CD14-positive monocyte (primary cell): ENCODE data around the gene PHC3. TPM values are rescaled to one million over a fixed set of nuclear protein-coding genes. Genes with fewer than 3 reads are reported as not detected.
A peak's percentile ranks its signal among the peaks of the same experiment; 100 is the strongest.

ENCODE experiments used
- DNase-seq, 3 donors: peaks; one replicate each; pipeline ENCODE4 v3.0.0-alpha.2; 2011 to 2022
- H2AFZ ChIP-seq: 2 replicates; pipeline ENCODE4 v1.6.0; 2012; ENCODE audit warnings: mild to moderate bottlenecking, low read depth, low read length, inconsistent platforms; ENCODE audit not compliant: insufficient read depth, poor library complexity, severe bottlenecking
- H3K27ac ChIP-seq, 2 donors: 1 replicate in 1 of 2; 2 replicates in 1 of 2; pipeline ENCODE4 v1.5.1; 2012 to 2013; ENCODE audit warnings: low read length in 2 of 2, control low read depth in 1 of 2, inconsistent platforms in 1 of 2, low read depth in 1 of 2, mild to moderate bottlenecking in 1 of 2
- H3K27me3 ChIP-seq, 2 donors: one replicate each; pipeline versions ENCODE4 v1.6.0 to v1.6.1; 2011 to 2013; ENCODE audit warnings: low read length in 2 of 2; ENCODE audit not compliant: control insufficient read depth in 2 of 2, insufficient read depth in 2 of 2
- H3K36me3 ChIP-seq, 2 donors: replicated peaks in 1 of 2; 1 replicate in 1 of 2; 2 replicates in 1 of 2; pipeline versions ENCODE4 v1.5.1 to v1.6.1; 2012 to 2013; ENCODE audit warnings: low read length in 2 of 2, control low read depth in 1 of 2, inconsistent platforms in 1 of 2, mild to moderate bottlenecking in 1 of 2; ENCODE audit not compliant: insufficient read depth in 2 of 2, control insufficient read depth in 1 of 2
- H3K4me1 ChIP-seq, 2 donors: 1 replicate in 1 of 2; 2 replicates in 1 of 2; pipeline versions ENCODE4 v1.5.1 to v1.6.1; 2012 to 2013; ENCODE audit warnings: low read length in 2 of 2, control low read depth in 1 of 2, inconsistent platforms in 1 of 2, mild to moderate bottlenecking in 1 of 2, moderate library complexity in 1 of 2; ENCODE audit not compliant: insufficient read depth in 2 of 2, control insufficient read depth in 1 of 2
- H3K4me2 ChIP-seq: replicated peaks from 2 replicates; pipeline ENCODE3; 2012; ENCODE audit warnings: low read length, moderate library complexity, mild to moderate bottlenecking; ENCODE audit not compliant: poor library complexity, severe bottlenecking; ENCODE audit errors: extremely low read depth
- H3K4me3 ChIP-seq, 3 experiments: fragments of 200-600 bp in 1 of 3; sonication (generic) in 1 of 3; replicated peaks in 1 of 3; 1 replicate in 2 of 3; 2 replicates in 1 of 3; pipeline ENCODE4 v1.5.1; 2011 to 2013; ENCODE audit warnings: low read length in 3 of 3, mild to moderate bottlenecking in 3 of 3, control low read depth in 2 of 3, low read depth in 2 of 3, inconsistent platforms in 1 of 3, moderate library complexity in 1 of 3
- H3K79me2 ChIP-seq: 2 replicates; pipeline ENCODE4 v1.6.0; 2012; ENCODE audit warnings: mild to moderate bottlenecking, control low read depth, inconsistent platforms, low read length, moderate library complexity; ENCODE audit not compliant: insufficient read depth
- H3K9ac ChIP-seq: 2 replicates; pipeline ENCODE4 v1.6.0; 2017; ENCODE audit warnings: low read length, mild to moderate bottlenecking; ENCODE audit not compliant: insufficient read depth, poor library complexity, severe bottlenecking
- H3K9me3 ChIP-seq, 2 donors: replicated peaks in 1 of 2; 1 replicate in 1 of 2; 2 replicates in 1 of 2; pipeline versions ENCODE4 v1.5.1 to v1.6.1; 2012 to 2013; ENCODE audit warnings: low read length in 2 of 2, control low read depth in 1 of 2; ENCODE audit not compliant: control insufficient read depth in 1 of 2, insufficient read depth in 1 of 2
- H4K20me1 ChIP-seq: 2 replicates; pipeline ENCODE4 v1.6.0; 2012; ENCODE audit warnings: mild to moderate bottlenecking, low read length, control low read depth, moderate library complexity; ENCODE audit not compliant: insufficient read depth
- H3K27ac Mint-ChIP-seq, 7 donors: one replicate each; pipeline ENCODE4 v1.8.0; 2020; ENCODE audit warnings: mild to moderate bottlenecking in 7 of 7, mixed read lengths in 7 of 7, moderate library complexity in 6 of 7, inconsistent platforms in 2 of 7
- H3K27me3 Mint-ChIP-seq, 3 donors: one replicate each; pipeline ENCODE4 v1.8.0; 2021 to 2022; ENCODE audit warnings: low read depth in 3 of 3, mild to moderate bottlenecking in 3 of 3, mixed read lengths in 3 of 3, moderate library complexity in 3 of 3, inconsistent platforms in 1 of 3
- H3K36me3 Mint-ChIP-seq, 2 donors: one replicate each; pipeline ENCODE4 v1.8.0; 2020; ENCODE audit warnings: mixed read lengths in 2 of 2, inconsistent platforms in 1 of 2, mild to moderate bottlenecking in 1 of 2
- H3K4me1 Mint-ChIP-seq: one replicate; pipeline ENCODE4 v1.8.0; 2020; ENCODE audit warnings: mild to moderate bottlenecking, mixed read lengths
- H3K4me3 Mint-ChIP-seq, 2 donors: one replicate each; pipeline ENCODE4 v1.8.0; 2020; ENCODE audit warnings: mild to moderate bottlenecking in 2 of 2, mixed read lengths in 2 of 2, moderate library complexity in 1 of 2
- H3K9me3 Mint-ChIP-seq, 7 donors: one replicate each; pipeline ENCODE4 v1.8.0; 2020 to 2022; ENCODE audit warnings: mixed read lengths in 7 of 7, mild to moderate bottlenecking in 6 of 7, moderate library complexity in 6 of 7, inconsistent platforms in 2 of 7
- WGBS: methylation state at CpG from one replicate; pipeline ENCODE4 v1.1.5; 2013; ENCODE audit warnings: missing lambda C conversion rate; ENCODE audit not compliant: insufficient coverage; 5-methylcytosine and 5-hydroxymethylcytosine counted together
- intact Hi-C, 2 donors: fragments of 100-400 bp; cut with micrococcal nuclease; formaldehyde crosslinking; loops; one replicate each; pipeline versions ENCODE4 v1.15.0 to v1.15.1; 2023
- polyA minus RNA-seq: library from RNA; depleted of rRNA, polyadenylated mRNA; stranded (reverse); fragments of >200 nt; gene quantifications from 2 replicates; pipeline ENCODE4 v1.2.3, GENCODE V29; 2012
- polyA plus RNA-seq, 3 donors: library from polyadenylated mRNA; depleted of rRNA in 1 of 3; unstranded in 2 of 3; stranded (reverse) in 1 of 3; fragments of 300-500 nt in 2 of 3; fragments of >200 nt in 1 of 3; fragmentation: Illumina TruSeq in 2 of 3; gene quantifications; 1 replicate in 2 of 3; 2 replicates in 1 of 3; pipeline ENCODE4 v1.2.3, GENCODE V29; 2012 to 2021
- total RNA-seq, 12 experiments: library from RNA in 1 of 12; stranded (reverse) in 1 of 12; fragments of 120-200 nt in 1 of 12; gene quantifications; one replicate each; pipeline ENCODE4 v1.2.4 and lab custom pipeline; 2013 to 2026; ENCODE audit warnings: mixed read lengths in 6 of 12, inconsistent platforms in 1 of 12
- TF ChIP-seq, protein P1 (sequence below): fragments of 200-600 bp; IDR thresholded peaks from one replicate; pipeline ENCODE4 v1.8.0; 2022; ENCODE audit warnings: antibody characterized with exemption, mild to moderate bottlenecking

The PHC3 gene, protein sequence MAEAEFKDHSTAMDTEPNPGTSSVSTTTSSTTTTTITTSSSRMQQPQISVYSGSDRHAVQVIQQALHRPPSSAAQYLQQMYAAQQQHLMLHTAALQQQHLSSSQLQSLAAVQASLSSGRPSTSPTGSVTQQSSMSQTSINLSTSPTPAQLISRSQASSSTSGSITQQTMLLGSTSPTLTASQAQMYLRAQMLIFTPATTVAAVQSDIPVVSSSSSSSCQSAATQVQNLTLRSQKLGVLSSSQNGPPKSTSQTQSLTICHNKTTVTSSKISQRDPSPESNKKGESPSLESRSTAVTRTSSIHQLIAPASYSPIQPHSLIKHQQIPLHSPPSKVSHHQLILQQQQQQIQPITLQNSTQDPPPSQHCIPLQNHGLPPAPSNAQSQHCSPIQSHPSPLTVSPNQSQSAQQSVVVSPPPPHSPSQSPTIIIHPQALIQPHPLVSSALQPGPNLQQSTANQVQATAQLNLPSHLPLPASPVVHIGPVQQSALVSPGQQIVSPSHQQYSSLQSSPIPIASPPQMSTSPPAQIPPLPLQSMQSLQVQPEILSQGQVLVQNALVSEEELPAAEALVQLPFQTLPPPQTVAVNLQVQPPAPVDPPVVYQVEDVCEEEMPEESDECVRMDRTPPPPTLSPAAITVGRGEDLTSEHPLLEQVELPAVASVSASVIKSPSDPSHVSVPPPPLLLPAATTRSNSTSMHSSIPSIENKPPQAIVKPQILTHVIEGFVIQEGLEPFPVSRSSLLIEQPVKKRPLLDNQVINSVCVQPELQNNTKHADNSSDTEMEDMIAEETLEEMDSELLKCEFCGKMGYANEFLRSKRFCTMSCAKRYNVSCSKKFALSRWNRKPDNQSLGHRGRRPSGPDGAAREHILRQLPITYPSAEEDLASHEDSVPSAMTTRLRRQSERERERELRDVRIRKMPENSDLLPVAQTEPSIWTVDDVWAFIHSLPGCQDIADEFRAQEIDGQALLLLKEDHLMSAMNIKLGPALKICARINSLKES
- 19.3 TPM for total RNA-seq (2013)
- polyA plus RNA-seq (10 to 100 TPM in 2 of 3 donors, 1 to 10 TPM in 1; 7.5 to 26.1 (median 12.6) TPM), polyA minus RNA-seq (38.0 and 50.5 TPM in 2 replicates), total RNA-seq (lab: John Stamatoyannopoulos, UW) (47.0 to 108 (median 78.4) reads per million in 11 experiments)

DNA sequence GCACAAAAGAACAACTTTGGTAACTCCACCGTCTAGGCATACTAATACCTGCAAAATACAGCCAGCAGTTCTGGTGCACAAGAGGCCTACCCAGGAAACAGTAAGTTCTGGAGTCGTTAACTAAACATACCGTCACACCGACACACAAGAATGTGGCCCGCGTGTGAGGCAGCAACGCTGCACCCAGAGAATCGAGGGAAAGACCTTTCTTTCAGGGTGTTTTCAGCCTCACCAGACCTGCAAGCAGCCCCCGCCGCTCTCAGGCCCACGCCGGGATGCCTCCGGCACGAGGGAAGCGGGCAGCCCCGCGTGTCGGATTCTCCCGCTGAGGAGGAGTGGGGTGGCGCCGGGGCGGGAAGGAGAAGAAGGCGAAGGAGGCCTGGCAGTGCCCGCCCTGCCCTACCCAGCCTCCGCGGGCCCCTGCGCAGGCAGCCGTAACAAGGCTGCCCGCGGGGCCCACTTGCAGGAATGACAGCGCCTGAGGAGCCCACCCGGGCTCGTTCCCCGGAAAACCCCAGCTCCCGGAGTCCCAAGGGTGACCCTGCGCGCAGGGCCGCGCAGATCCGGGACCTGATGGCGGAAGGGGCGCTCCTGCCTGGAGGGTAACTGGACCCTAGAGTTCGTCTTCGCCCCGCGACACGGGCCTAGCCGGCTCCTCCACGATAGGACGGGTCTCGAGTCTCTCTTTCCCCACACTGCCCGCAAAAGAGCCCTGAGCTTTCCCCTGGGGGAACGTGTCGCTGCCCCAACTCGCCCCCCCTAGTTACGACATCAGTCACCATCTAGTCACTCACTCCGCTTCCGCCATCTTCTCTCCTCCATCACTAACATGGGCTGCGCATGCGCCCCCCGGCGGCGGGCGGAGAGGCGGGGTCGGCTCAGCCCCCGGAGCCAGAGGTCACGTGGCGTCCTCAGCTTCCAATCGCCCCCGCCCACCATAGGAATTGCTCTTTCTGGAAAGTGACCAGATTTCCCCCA, at the start of gene PHC3:
Gene PHC3, minus strand, starts transcription at position 826 of the 978 bp plus-strand sequence. Its CDS starts 18 bp downstream, at position 808.
- no peaks in the 10 kb centered on the region for H3K27me3 ChIP-seq
- TF ChIP-seq, protein P1, sequence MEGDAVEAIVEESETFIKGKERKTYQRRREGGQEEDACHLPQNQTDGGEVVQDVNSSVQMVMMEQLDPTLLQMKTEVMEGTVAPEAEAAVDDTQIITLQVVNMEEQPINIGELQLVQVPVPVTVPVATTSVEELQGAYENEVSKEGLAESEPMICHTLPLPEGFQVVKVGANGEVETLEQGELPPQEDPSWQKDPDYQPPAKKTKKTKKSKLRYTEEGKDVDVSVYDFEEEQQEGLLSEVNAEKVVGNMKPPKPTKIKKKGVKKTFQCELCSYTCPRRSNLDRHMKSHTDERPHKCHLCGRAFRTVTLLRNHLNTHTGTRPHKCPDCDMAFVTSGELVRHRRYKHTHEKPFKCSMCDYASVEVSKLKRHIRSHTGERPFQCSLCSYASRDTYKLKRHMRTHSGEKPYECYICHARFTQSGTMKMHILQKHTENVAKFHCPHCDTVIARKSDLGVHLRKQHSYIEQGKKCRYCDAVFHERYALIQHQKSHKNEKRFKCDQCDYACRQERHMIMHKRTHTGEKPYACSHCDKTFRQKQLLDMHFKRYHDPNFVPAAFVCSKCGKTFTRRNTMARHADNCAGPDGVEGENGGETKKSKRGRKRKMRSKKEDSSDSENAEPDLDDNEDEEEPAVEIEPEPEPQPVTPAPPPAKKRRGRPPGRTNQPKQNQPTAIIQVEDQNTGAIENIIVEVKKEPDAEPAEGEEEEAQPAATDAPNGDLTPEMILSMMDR = no peak

More for the DNA sequence above, at the start of gene PHC3:
- Histone ChIP-seq H2AFZ (peak within 1 kb of the TSS; percentile 91), H3K4me3 (peak within 1 kb of the TSS; percentile 60 to 84 (median 80)), H3K4me1 (peaks cover 18 to 24% of the 10 kb centered on the region in 2 donors), H3K27ac (peak within 1 kb of the TSS; percentile 90 to 98), H3K36me3 (peaks cover 25 to 26% of the 10 kb centered on the region in 2 donors), H3K4me2 (peak within 1 kb of the TSS; percentile 77), H4K20me1 (peaks cover 7% of the 10 kb centered on the region), H3K9me3 (no peaks in the 10 kb centered on the region), H3K79me2 (peaks cover 55% of the 10 kb centered on the region), H3K9ac (peak within 1 kb of the TSS; percentile 98)
- H3K4me1 Mint-ChIP-seq = peaks cover 23% of the 10 kb centered on the region
- WGBS = under 1% methylated on average over 58 of the region's 71 CpGs
- peak within 1 kb of the TSS; percentile 95 to 100 (median 99) for H3K27ac Mint-ChIP-seq
- H3K36me3 Mint-ChIP-seq = peaks cover 21% of the 10 kb centered on the region in 2 donors
- H3K9me3 Mint-ChIP-seq = no peaks in the 10 kb centered on the region
- peaks cover 0 to 2% (median 0%) of the 10 kb centered on the region in 3 donors for H3K27me3 Mint-ChIP-seq
- DNase-seq = peak; percentile 89 to 93 (median 89)
- H3K4me3 Mint-ChIP-seq = peak within 1 kb of the TSS; percentile 93 to 97
- intact Hi-C loops = loop anchor here in 1 of 2 donors (10.0 kb wide), 1 partner anchor 184 kb away; no protein-coding TSS in a partner anchor
